ENCODE results near the gene CUX1.

DNA sequence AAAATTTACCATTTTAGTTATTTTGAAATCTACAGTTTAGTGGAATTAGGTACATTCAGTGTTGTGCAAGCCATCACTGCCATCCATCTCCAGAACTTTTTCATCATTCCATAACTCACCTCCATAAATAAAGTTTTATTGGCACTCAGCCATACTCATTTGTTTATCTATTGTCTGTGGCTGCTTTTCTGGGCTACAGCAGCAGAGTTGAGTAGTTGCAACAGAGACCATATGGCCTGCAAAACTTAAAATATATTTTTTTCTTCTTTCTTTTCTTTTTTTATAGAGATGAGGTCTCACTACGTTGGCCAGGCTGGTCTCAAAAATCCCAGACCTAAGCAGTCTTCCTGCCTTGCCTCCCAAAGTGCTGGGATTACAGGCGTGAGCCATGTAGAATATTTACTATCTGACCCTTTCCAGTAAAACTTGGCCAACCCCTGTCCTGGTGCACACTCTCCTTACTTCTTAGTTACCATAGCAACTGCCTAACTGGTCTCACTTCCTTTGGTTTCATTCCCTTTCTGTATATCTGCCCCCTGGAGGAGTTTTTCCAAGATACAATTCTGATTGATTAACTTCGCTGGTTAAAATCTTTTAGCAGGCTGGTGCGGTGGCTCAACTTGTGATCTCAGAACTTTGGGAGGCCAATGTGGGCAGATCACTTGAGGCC, 133.2 kb downstream of the CUX1 start:
- TF ChIP-seq CTCF (conservative IDR thresholded peaks at IDR 0.05 in 1 of 2, IDR thresholded peaks at IDR 0.05 in 1 of 2; ENCODE audit: low read depth in 1 of 2, low read length in 2 of 2), result peak; percentile 28 to 43
- no peak for TF ChIP-seq EZH2 (IDR thresholded peaks at IDR 0.05; ENCODE audit: low read length, missing control alignments)

Data from fibroblast of lung (primary cell).